ENCODE measurements around the gene TMEFF1. TPM values are rescaled to one million over a fixed set of nuclear protein-coding genes. Genes with fewer than 3 reads are reported as not detected.

Gene TMEFF1
- total RNA-seq, 1 experiment from 2014 or later: 65.5 TPM

GRCh38 chr9:100597236-100597635, 124.3 kb downstream of the TMEFF1 start:
- Histone ChIP-seq H3K23me2 (ENCODE audit: insufficient read length, low read depth, low read length, poor library complexity, severe bottlenecking) (peaks cover 3% of the 10 kb centered on the region), H2BK120ac (ENCODE audit: low read depth, low read length, poor library complexity, severe bottlenecking) (no peak overlapping the region), H3K4me2 (ENCODE audit: insufficient read depth, insufficient read length, low read length) (no peak overlapping the region), H3K9ac (ENCODE audit: extremely low read depth, insufficient read length, low read length) (no peak overlapping the region), H4K8ac (replicated peaks; ENCODE audit: insufficient read length, low read depth, low read length) (no peak overlapping the region), H3K56ac (ENCODE audit: insufficient read length, low read depth, low read length) (no peak overlapping the region), H3K4ac (ENCODE audit: low read depth, low read length) (no peak overlapping the region), H4K5ac (ENCODE audit: insufficient read length, low read depth, low read length) (no peak overlapping the region), H2BK5ac (ENCODE audit: insufficient read length, low read length) (no peak overlapping the region), H2BK20ac (ENCODE audit: low read depth, low read length, poor library complexity, severe bottlenecking) (no peak overlapping the region), H2AFZ (ENCODE audit: low read length) (no peak overlapping the region), H3K14ac (ENCODE audit: insufficient read depth, low read length) (no peak overlapping the region), H3K9me3 (ENCODE audit: control insufficient read depth, low read depth, low read length) (no peaks in the 10 kb centered on the region), H3K27ac (ENCODE audit: insufficient read length, low read depth, low read length) (no peak overlapping the region), H3K18ac (ENCODE audit: insufficient read length, low read depth, low read length) (no peak overlapping the region), H3T11ph (ENCODE audit: low read length) (no peak overlapping the region), H4K20me1 (ENCODE audit: control insufficient read depth, insufficient read depth, insufficient read length) (no peaks in the 10 kb centered on the region), H4K91ac (ENCODE audit: insufficient read length, low read depth, low read length) (no peak overlapping the region), H2AK5ac (ENCODE audit: insufficient read length, low read length) (no peak overlapping the region), H3K79me1 (ENCODE audit: insufficient read depth, low read depth, low read length, poor library complexity, severe bottlenecking) (no peaks in the 10 kb centered on the region), H3K27me3 (ENCODE audit: insufficient read depth, low read length) (no peaks in the 10 kb centered on the region), H3K79me2 (ENCODE audit: insufficient read depth, low read length) (no peaks in the 10 kb centered on the region), H2BK12ac (ENCODE audit: insufficient read length, low read depth, low read length) (no peak overlapping the region), H3K4me1 (ENCODE audit: insufficient read depth, low read length) (peaks cover 5% of the 10 kb centered on the region; the same call in 1 of the 2 replicates), H2BK15ac (ENCODE audit: low read depth, low read length) (no peak overlapping the region), H3K23ac (ENCODE audit: insufficient read length, low read depth, low read length) (no peak overlapping the region)
- Mint-ChIP-seq H3K27ac (peak overlapping the region in 1 of 3 experiments; percentile 52; a peak in 1 of 7 replicates), H3K4me3 (no peak overlapping the region), H3K4me1 (peaks cover 36 to 45% of the 10 kb centered on the region in 2 experiments), H3K36me3 (ENCODE audit: insufficient read depth in 1 of 3, low read depth in 3 of 3) (peaks cover 0 to 5% (median 0%) of the 10 kb centered on the region in 3 experiments; a peak in 1 of 7 replicates), H3K27me3 (ENCODE audit: low read depth) (no peaks in the 10 kb centered on the region), H3K9me3 (peaks cover 2 to 6% of the 10 kb centered on the region in 2 experiments; a peak in 3 of 5 replicates)
- TF ChIP-seq CTCF (conservative IDR thresholded peaks at IDR 0.05): no peak
- WGBS (ENCODE audit: extremely low coverage, insufficient read length, low lambda C conversion rate): no CpG with 5 or more reads among the region's 6 CpGs
- DNase-seq: no peak
